HCT116 (cell line): ENCODE results near the gene XYLT1.

Experiments used
- ATF3 ChIP-seq: IDR thresholded peaks from 2 replicates; pipeline ENCODE4 v1.6.1; 2012
- CBX3 ChIP-seq: IDR thresholded peaks from 2 replicates; pipeline ENCODE4 v1.6.1; 2012; ENCODE audit warnings: low read depth
- CTCF ChIP-seq, 3 experiments: fragments of 200-600 bp in 1 of 3; sonication (generic) in 1 of 3; IDR thresholded peaks in 2 of 3; conservative IDR thresholded peaks in 1 of 3; 2 replicates each; pipeline ENCODE4 v1.5.1; 2012 to 2017; ENCODE audit warnings: low read depth in 2 of 3, low read length in 2 of 3, antibody characterized with exemption in 1 of 3, borderline replicate concordance in 1 of 3, control low read depth in 1 of 3, mild to moderate bottlenecking in 1 of 3, mixed read lengths in 1 of 3, mixed run types in 1 of 3, moderate library complexity in 1 of 3; ENCODE audit not compliant: insufficient read depth in 1 of 3
- ELF1 ChIP-seq: IDR thresholded peaks from 2 replicates; pipeline ENCODE4 v1.6.1; 2012; ENCODE audit warnings: low read depth, borderline replicate concordance
- EZH2 ChIP-seq: fragments of 200-600 bp; sonication (generic); IDR thresholded peaks from 2 replicates; pipeline ENCODE4 v1.6.1; 2017; ENCODE audit warnings: antibody characterized with exemption, mixed run types
- EZH2phosphoT487 ChIP-seq: fragments of 200-600 bp; IDR thresholded peaks from 2 replicates; pipeline ENCODE4 v1.6.1; 2018; ENCODE audit warnings: antibody characterized with exemption, borderline replicate concordance
- MAX ChIP-seq: IDR thresholded peaks from 2 replicates; pipeline ENCODE4 v1.6.1; 2012
- POLR2A ChIP-seq: IDR thresholded peaks from 2 replicates; pipeline ENCODE4 v1.7.0; 2011; ENCODE audit warnings: borderline replicate concordance; ENCODE audit not compliant: insufficient read depth, insufficient read length; ENCODE audit errors: extremely low read depth
- POLR2AphosphoS5 ChIP-seq: IDR thresholded peaks from 2 replicates; pipeline ENCODE4 v1.6.1; 2011; ENCODE audit warnings: mild to moderate bottlenecking, low read depth, low read length, moderate library complexity
- RAD21 ChIP-seq: IDR thresholded peaks from 2 replicates; pipeline ENCODE4 v1.6.1; 2012; ENCODE audit warnings: low read depth, mild to moderate bottlenecking
- REST ChIP-seq: IDR thresholded peaks from 2 replicates; pipeline ENCODE4 v1.6.1; 2012; ENCODE audit warnings: low read depth
- SP1 ChIP-seq: IDR thresholded peaks from 2 replicates; pipeline ENCODE4 v1.6.1; 2012; ENCODE audit warnings: low read depth
- SRF ChIP-seq: IDR thresholded peaks from 2 replicates; pipeline ENCODE4 v1.6.1; 2012; ENCODE audit warnings: low read depth
- YY1 ChIP-seq: IDR thresholded peaks from 2 replicates; pipeline ENCODE4 v1.6.1; 2011; ENCODE audit warnings: low read length, low read depth, moderate library complexity, mild to moderate bottlenecking; ENCODE audit not compliant: insufficient replicate concordance; ENCODE audit errors: extremely low read depth

- TF ChIP-seq EZH2 (no peak), REST (no peak), POLR2A (no peak), SP1 (no peak), ATF3 (no peak), POLR2AphosphoS5 (no peak), CTCF (IDR thresholded peaks at IDR 0.05 in 2 of 3, conservative IDR thresholded peaks at IDR 0.05 in 1 of 3; ENCODE audit: borderline replicate concordance in 1 of 3, insufficient read depth in 1 of 3, low read depth in 2 of 3, low read length in 2 of 3) (no peak), RAD21 (no peak), SRF (no peak), CBX3 (no peak), EZH2phosphoT487 (no peak), YY1 (no peak), ELF1 (no peak), MAX (no peak)
These were observed 47.7 kb upstream of the XYLT1 start for GRCh38 chr16:17518441-17518840.
